A673 (cell line): ENCODE data around the gene C20orf96.

ENCODE experiments used
- CTCF ChIP-seq: fragments of 300-800, 200-600 bp; sonication (generic); conservative IDR thresholded peaks from 2 replicates; pipeline ENCODE4 v1.5.1; 2017; ENCODE audit warnings: low read depth, mild to moderate bottlenecking, antibody characterized with exemption, low read length, moderate library complexity, mixed read lengths
- EZH2 ChIP-seq: fragments of 200-600 bp; sonication (generic); IDR thresholded peaks from 2 replicates; pipeline ENCODE4 v1.6.1; 2017; ENCODE audit warnings: borderline replicate concordance, low read depth, mild to moderate bottlenecking, mixed read lengths, antibody characterized with exemption, low read length; ENCODE audit not compliant: poor library complexity, severe bottlenecking

- TF ChIP-seq EZH2 (no peak), CTCF (no peak)
Observed at GRCh38 chr20:242905-243304, 47.6 kb downstream of the C20orf96 start.
